Measurements from ENCODE around the gene SNTG2. TPM values are rescaled to one million over a fixed set of nuclear protein-coding genes. Genes with fewer than 3 reads are reported as not detected.

SNTG2 gene
- total and polyA plus RNA-seq, 2 donors (not counting 1 experiment from before 2014, with no cell fraction given) = 0.06 TPM; not detected in 1

GRCh38 chr2:1068241-1068640 lies 117.6 kb downstream of the SNTG2 start:
- no peaks in the 10 kb centered on the region for H3K36me3 ChIP-seq (ENCODE audit: control insufficient read depth, insufficient read depth, low read length)
- no peak for DNase-seq (ENCODE audit: low read depth in 2 of 2)
- TF ChIP-seq CTCF (conservative IDR thresholded peaks at IDR 0.05 in 1 of 2, IDR thresholded peaks at IDR 0.05 in 1 of 2; ENCODE audit: low read depth in 1 of 2, low read length in 2 of 2) = no peak
- TF ChIP-seq EZH2 (IDR thresholded peaks at IDR 0.05; ENCODE audit: low read length, missing control alignments) = no peak
- H3K9ac ChIP-seq (ENCODE audit: insufficient read depth, low read length) = no peak overlapping the region
- no peak overlapping the region for H3K4me3 ChIP-seq (replicated peaks in 1 of 4; ENCODE audit: control extremely low read depth in 1 of 4, insufficient read depth in 1 of 4, low read depth in 3 of 4, low read length in 4 of 4)
- no peak overlapping the region for H2AFZ ChIP-seq (ENCODE audit: low read length)
- H3K4me1 ChIP-seq (ENCODE audit: control insufficient read depth, extremely low read depth, insufficient read depth, low read length) = no peaks in the 10 kb centered on the region
- H3K9me3 ChIP-seq (ENCODE audit: control insufficient read depth, insufficient read depth, low read depth, low read length) = no peaks in the 10 kb centered on the region
- H3K27ac ChIP-seq (ENCODE audit: insufficient read depth, low read length) = no peak overlapping the region
- H3K27me3 ChIP-seq (ENCODE audit: control insufficient read depth, insufficient read depth, low read length) = no peaks in the 10 kb centered on the region
- H3K79me2 ChIP-seq (ENCODE audit: control insufficient read depth, insufficient read depth, low read length) = no peaks in the 10 kb centered on the region
- H3K4me2 ChIP-seq (ENCODE audit: extremely low read depth, insufficient read depth, low read length) = no peak overlapping the region
- H4K20me1 ChIP-seq (ENCODE audit: control insufficient read depth, extremely low read depth, insufficient read depth, low read length) = no peaks in the 10 kb centered on the region

GRCh38 chr2:1068822-1069221 lies 118.2 kb downstream of the SNTG2 start:
- Histone ChIP-seq H3K79me2 (ENCODE audit: control insufficient read depth, insufficient read depth, low read length) (no peaks in the 10 kb centered on the region), H3K9me3 (ENCODE audit: control insufficient read depth, insufficient read depth, low read depth, low read length) (no peaks in the 10 kb centered on the region), H3K4me2 (ENCODE audit: extremely low read depth, insufficient read depth, low read length) (no peak overlapping the region), H3K27ac (ENCODE audit: insufficient read depth, low read length) (no peak overlapping the region), H3K9ac (ENCODE audit: insufficient read depth, low read length) (no peak overlapping the region), H3K4me1 (ENCODE audit: control insufficient read depth, extremely low read depth, insufficient read depth, low read length) (no peaks in the 10 kb centered on the region), H3K4me3 (replicated peaks in 1 of 4; ENCODE audit: control extremely low read depth in 1 of 4, insufficient read depth in 1 of 4, low read depth in 3 of 4, low read length in 4 of 4) (no peak overlapping the region), H3K36me3 (ENCODE audit: control insufficient read depth, insufficient read depth, low read length) (no peaks in the 10 kb centered on the region), H2AFZ (ENCODE audit: low read length) (no peak overlapping the region), H4K20me1 (ENCODE audit: control insufficient read depth, extremely low read depth, insufficient read depth, low read length) (no peaks in the 10 kb centered on the region), H3K27me3 (ENCODE audit: control insufficient read depth, insufficient read depth, low read length) (no peaks in the 10 kb centered on the region)
- no peak for TF ChIP-seq CTCF (conservative IDR thresholded peaks at IDR 0.05 in 1 of 2, IDR thresholded peaks at IDR 0.05 in 1 of 2; ENCODE audit: low read depth in 1 of 2, low read length in 2 of 2)
- no peak for TF ChIP-seq EZH2 (IDR thresholded peaks at IDR 0.05; ENCODE audit: low read length, missing control alignments)
- no peak for DNase-seq (ENCODE audit: low read depth in 2 of 2)

- H2AFZ ChIP-seq (ENCODE audit: low read length) = no peak overlapping the region
- no peaks in the 10 kb centered on the region for H3K79me2 ChIP-seq (ENCODE audit: control insufficient read depth, insufficient read depth, low read length)
- no peaks in the 10 kb centered on the region for H3K9me3 ChIP-seq (ENCODE audit: control insufficient read depth, insufficient read depth, low read depth, low read length)
- no peaks in the 10 kb centered on the region for H3K36me3 ChIP-seq (ENCODE audit: control insufficient read depth, insufficient read depth, low read length)
- DNase-seq (ENCODE audit: low read depth in 2 of 2) = no peak
- H3K27me3 ChIP-seq (ENCODE audit: control insufficient read depth, insufficient read depth, low read length) = no peaks in the 10 kb centered on the region
- H3K4me1 ChIP-seq (ENCODE audit: control insufficient read depth, extremely low read depth, insufficient read depth, low read length) = no peaks in the 10 kb centered on the region
- H3K27ac ChIP-seq (ENCODE audit: insufficient read depth, low read length) = no peak overlapping the region
- TF ChIP-seq CTCF (conservative IDR thresholded peaks at IDR 0.05 in 1 of 2, IDR thresholded peaks at IDR 0.05 in 1 of 2; ENCODE audit: low read depth in 1 of 2, low read length in 2 of 2) = no peak
- no peaks in the 10 kb centered on the region for H4K20me1 ChIP-seq (ENCODE audit: control insufficient read depth, extremely low read depth, insufficient read depth, low read length)
- no peak overlapping the region for H3K9ac ChIP-seq (ENCODE audit: insufficient read depth, low read length)
- no peak overlapping the region for H3K4me2 ChIP-seq (ENCODE audit: extremely low read depth, insufficient read depth, low read length)
- H3K4me3 ChIP-seq (replicated peaks in 1 of 4; ENCODE audit: control extremely low read depth in 1 of 4, insufficient read depth in 1 of 4, low read depth in 3 of 4, low read length in 4 of 4) = no peak overlapping the region
Observed at GRCh38 chr2:1069847-1070246, 119.2 kb downstream of the SNTG2 start.
